ENCODE data around the gene WDR7.

GRCh38 chr18:56678836-56679565 lies 27.8 kb downstream of the WDR7 start:
- TF ChIP-seq, protein P1, sequence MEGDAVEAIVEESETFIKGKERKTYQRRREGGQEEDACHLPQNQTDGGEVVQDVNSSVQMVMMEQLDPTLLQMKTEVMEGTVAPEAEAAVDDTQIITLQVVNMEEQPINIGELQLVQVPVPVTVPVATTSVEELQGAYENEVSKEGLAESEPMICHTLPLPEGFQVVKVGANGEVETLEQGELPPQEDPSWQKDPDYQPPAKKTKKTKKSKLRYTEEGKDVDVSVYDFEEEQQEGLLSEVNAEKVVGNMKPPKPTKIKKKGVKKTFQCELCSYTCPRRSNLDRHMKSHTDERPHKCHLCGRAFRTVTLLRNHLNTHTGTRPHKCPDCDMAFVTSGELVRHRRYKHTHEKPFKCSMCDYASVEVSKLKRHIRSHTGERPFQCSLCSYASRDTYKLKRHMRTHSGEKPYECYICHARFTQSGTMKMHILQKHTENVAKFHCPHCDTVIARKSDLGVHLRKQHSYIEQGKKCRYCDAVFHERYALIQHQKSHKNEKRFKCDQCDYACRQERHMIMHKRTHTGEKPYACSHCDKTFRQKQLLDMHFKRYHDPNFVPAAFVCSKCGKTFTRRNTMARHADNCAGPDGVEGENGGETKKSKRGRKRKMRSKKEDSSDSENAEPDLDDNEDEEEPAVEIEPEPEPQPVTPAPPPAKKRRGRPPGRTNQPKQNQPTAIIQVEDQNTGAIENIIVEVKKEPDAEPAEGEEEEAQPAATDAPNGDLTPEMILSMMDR (IDR thresholded peaks at IDR 0.05), result no peak
- TF ChIP-seq POLR2A (IDR thresholded peaks at IDR 0.05; ENCODE audit: low read depth), result no peak
